ENCODE measurements around the gene STPG3.
"Not testable (repeated sequence)": the region's sequence is repeated elsewhere in the genome, so short reads cannot be mapped to it uniquely, and the experiment has no call there.

The STPG3 gene

DNA sequence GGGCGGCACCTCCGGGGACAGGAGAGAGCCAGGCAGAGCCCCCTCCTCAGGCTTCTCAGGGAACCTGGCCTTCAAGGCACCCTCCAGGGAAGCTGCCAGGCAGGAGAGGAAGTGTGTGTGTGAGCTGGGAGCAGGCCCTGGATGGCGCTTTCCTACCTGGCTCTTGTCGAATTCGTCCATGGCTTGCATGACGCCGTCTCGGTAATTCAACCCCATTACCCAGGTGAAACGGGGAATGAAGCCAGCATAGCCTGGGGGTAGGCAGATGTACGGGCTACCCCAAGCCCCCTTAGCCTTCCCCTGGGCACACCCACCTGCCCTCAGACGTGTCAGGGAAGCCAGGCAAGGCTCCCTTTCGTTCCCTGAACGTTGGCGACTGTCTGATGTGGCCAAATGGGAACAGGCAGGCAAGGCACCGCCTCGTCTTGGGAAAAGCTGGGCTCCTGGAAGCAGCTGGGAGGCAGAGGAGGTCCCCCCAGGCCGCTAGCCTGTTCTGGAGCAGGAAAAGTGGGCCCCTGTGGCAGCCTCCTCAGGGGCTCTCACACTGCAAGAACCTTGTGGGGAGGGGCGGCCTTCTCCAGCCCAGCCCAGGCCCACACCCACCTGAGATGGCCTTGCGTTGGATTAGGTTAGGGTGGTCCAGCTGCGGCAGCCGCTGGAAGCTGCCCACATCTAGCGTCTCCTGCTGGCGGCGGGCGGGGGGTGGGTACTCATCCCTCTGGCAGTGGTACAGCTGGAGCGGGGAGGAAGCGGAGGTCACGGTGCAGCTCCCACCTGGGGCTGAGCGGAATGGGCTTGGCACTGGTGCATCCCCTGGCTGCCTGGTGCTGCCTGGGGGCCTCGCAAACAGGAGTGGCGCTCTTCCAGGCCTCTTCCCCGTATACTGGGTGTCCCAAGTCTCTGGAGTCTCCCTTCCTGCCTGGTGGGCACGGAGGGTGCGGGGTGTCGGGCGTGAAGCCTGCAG is 6.3 kb upstream of the STPG3 start:
- DNase-seq (ENCODE audit: low read depth in 2 of 2, low spot score in 1 of 2) = no peak

DNA sequence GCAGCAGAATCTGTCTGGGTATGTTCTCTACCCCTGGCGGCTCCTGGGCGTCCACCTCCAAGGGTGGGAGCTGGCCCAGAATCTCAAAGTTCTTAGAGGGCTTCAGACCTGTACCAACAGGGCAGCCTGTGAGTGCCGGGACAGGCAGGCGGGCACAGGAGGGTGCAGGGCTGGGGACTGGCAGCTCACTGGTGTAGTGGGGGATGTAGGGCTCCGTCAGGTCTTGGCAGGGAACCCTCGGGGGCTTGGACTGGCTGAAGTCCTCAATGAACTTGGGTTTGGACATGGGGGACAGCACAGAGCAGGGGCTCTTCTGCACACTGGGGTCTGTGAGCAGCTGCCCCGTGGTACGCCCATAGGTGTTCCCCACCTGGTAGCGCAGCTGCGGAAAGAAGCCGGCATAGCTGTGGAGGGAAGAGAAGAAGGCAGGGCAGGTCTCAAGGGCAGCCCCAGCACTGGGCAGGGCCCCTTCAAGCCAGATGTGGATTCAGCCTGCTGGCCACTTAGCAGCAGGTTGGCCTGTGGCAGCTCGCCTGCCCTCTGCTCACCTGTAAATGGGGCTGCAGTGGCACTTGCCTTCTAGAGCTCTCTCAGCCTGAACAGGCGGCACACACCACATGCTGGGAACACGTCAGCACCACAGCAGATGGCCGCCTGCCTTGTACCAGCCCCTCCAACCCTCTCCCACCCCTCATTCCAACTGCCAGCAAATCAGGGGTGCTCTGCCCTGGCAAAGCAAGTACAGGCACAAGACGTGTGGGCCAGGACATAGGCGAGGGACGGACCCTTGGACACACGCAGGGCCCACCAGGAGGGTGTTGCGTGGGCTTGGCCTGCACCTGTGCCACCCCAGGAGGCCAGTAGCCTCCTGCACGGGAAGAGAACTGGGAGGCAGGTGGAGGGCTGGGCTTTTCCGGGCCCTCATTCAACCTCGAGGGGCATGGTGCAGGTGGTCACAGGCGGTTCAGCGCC is 5.3 kb upstream of the STPG3 start:
- DNase-seq (ENCODE audit: low read depth in 2 of 2, low spot score in 1 of 2) = no peak

DNA sequence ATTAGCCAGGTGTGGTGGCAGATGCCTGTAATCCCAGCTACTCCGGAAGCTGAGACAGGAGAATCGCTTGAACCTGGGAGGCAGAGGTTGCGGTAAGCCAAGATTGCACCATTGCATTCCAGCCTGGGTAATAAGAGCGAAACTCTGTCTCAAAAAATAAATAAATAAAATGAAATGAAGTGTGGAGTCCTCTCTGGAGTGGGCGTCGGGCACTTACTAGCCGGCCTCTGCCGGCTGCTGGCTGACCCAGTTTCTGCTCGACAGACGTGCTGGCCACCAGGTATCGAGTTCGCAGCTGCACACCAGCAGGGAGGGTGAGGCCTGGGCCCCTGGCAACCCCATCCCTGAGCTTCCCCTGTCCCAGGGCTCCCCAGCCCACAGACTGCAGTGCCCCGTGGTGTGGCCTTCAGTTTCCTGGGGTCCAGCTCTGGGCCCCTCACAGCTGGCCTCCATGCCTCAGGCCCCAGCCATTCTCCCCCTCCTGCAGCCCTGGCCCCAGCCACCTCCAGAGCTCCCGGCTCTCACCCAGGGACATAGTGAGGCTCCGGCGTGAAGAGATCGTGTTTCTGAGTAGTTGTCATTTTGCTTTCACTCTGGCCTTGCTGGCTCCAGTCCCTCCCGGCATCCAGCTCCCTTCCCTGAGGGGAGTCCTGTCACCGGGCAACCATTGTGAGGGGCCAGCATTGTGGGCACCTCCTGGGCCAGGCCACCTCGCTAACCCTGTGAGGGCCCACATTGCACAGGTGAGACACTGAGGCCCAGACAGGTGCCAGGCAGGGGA is 3.8 kb upstream of the STPG3 start:
- DNase-seq (ENCODE audit: low read depth in 2 of 2, low spot score in 1 of 2) = no peak

DNA sequence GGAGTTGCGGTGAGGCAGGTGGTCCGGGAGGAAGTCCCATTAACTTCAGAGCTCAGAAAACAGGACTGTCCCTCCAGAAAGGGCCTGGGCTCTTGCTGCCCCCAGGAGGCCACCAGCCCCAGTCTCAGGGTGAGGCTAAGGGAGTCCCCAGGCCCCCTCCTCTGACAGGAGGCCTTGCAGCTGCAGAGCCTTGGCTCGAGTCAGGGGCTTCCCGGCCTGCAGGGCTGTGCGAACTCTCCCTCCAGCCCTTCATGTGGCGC is 3.2 kb upstream of the STPG3 start:
- DNase-seq (ENCODE audit: low read depth in 2 of 2, low spot score in 1 of 2) = no peak

DNA sequence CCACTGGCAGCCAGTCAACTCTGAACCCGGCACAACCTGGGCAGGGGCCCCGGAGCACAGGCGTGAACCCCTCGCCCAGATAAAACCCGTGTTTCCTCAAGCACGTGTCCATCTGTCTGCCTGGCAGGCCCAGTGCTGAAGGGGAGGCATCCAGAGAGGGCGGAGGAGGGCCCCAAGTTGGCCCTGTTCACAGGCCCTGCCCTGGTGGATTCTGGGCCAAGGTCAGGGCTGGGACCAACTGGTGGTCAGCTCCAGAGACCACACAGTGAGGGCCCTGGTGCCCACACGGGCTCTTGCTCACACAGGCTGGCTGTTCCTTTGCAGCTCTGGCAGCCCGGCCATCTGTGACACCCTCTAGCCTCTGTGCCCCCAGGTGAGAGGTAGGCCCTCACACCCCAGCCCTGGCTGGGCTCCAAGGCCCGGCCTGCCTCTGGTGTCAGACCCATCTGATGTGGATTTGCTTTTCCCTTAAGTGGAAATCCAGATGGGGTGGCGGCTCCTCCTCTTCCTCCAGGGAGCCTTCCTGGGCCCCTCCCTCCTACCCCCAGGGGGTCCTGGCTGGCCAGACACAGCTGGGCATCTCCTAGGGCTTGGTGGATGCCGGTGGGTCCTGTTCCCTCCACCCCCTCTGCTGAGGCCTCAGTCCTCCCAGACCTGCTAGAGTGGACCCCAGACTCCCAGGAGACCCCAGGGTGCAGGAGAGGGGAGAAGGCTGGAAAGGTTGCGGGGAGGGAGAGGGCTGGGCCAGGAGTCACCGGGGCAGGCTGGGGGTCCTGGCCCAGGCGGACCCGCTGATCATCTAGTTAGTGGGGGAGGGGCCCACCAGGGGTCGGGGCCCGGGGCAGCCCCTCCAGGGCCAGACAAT is 525 bp upstream of the STPG3 start:
- DNase-seq (ENCODE audit: low read depth in 2 of 2, low spot score in 1 of 2) = no peak

DNA sequence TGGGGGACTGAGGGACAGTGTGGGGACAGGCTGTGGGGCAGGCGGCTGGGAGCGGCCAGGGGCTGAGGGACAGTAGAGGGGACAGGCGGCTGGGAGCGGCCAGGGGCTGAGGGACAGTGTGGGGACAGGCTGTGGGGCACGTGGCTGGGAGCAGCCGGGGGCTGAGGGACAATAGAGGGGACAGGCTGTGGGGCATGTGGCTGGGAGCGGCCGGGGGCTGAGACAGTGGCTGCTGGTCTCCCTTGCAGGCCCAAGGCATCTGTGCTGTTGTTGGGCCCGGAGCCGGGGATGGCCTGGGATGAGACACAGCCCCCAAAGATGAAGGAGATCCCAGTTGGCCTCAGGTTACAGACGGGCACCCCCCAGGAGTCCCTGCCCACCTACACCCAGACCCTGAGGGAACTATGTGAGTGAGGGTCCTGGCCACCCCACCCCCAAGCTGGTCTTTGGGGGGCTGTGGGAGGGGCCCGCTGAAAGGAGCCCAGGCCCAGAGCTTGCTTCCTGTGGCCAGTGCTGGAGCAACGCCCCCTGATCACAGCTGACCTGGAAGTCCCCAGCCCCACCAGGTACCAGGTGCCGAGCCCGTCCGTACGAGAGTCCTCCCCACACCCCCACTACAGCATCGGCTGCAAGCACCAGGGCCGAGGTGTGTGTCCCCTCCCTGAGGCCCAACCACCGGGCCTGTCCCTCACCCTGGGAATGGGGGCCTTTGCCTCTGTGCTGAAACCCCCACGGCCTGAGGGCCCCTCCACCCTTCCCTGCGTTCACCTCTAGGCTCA is 593 bp downstream of the STPG3 start:
- DNase-seq (ENCODE audit: low read depth in 2 of 2, low spot score in 1 of 2) = no peak

DNA sequence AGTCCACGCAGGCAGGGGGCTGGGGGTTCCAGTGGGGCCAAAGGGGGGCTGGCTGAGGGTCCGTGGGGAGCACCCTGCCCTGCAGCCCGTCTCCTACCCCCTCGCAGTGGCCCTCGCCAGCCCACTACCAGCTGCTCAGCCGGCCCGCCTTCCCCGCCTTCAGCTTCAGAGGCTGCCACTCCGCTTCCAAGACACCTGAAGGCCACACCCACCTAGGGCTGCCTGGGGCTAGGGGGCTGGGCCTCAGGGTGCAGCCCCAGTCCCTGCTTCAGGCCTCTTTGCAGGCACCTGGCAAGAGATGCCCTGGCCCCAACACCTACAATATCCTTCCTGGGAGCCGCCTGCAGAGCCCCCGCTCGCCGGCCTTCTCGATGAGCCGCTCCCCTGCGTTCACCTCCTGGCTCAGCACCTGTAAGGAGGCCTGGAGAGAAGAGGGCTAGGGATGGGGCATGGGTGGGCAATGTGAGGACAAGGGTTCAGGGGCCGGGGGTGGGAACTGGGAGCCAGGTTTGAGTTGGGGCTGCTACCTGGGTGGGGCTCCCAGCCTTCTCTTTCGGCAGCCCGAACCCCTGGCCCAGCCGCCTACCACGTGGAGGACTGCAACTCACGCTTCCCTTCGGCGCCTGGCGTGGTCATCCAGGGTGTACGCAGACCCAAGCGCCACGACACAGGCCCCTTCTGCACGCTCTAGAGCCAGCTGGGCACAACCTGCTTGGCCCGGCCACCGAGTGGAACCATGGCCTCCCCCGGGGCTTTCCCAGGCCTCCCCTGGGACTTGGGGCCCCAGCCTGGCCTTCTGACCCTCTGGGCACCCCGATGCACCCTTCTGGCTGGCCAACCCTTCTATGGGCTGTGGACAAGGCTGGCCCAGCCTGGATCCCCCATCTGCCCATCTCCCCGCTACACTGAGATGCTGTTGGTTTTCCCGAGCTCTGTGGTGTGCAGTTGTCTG is 1.7 kb downstream of the STPG3 start:
- DNase-seq (ENCODE audit: low read depth in 2 of 2, low spot score in 1 of 2) = no peak

DNA sequence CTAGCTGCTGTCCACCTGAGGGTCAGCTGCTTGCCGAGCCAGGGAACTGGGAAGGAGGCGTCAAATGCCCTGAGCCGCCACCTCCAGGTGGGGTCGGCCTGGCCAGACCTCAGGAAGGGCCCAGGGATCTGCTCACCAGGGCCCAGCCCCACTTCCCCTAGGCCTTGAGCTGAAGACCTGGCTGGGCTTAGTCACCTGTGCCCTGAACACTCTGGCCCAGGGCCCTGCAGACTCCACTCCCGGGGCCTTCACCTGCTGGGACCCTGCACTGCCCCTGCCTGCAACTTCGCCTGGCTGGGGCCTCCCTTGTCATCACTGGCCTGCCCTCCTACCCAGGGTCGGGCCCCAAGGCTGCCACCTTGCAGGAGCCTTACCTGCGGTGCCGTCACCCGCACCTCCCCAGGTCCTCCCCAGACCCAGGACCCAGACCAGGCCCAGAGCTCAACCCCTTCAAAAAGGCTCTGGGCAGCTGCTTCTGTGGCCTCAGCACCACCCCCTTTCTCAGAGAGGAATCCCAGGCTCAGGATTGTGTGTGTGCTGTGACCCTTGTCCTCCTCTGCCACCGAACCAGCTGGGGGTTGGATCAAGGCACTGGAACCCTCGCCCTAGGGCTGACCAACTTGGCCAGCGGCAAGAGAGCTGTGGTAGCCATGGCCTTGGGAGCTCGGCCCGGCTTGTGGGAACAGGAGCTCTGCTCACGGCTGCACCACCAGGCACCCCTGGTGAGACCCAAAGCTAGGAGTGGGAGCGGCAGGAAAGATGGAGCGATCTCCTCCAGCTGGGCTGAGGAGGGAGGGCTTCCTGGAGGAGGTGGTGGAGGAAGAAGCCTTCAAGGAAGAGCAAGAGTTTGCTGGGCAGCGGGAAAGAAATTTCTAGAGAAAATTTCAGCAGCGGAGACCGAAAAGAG is 2.9 kb downstream of the STPG3 start:
- no peak for DNase-seq (ENCODE audit: low read depth in 2 of 2, low spot score in 1 of 2)

DNA sequence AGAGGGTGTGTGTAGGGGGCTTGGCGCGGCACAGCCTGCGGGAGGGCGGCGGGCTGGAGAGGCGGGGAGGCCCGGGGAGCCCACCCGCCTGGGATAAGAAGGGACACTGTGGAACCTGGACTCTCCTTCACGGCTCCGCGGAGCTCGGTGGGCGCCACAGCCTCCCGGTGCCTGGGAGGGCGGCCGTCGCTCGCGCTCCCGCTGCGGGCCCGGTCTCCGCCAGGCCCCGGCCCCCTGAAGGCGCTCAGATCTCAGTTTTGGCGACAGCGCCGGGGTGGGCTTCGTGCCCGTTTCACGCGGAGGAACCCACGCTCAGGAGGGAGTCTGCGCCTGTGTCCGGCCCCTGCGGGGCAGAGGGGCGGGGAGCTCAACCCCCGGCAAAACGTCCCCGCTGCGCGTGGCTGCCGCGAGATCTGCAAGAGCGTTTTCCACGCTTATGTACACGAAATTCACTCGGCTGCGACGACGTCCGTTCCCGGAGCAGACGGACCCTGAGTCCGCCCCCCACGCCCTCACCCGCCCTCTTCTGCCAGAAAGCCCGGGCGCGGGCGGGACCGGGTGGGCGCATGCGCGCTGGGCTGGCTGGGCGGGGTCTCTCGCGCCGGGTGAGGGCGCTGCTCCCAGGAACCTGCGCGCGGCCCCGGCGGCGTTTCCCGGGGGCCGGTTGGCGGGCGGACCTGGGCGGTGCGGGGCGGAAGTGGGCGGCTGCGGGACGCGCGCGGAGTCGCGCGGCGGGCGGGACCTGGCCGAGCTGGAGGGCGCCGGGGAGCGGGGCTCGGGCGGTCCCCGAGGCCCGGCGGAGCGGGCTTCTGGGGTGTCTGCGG is 3.8 kb downstream of the STPG3 start, which contains the start of gene NELFB:
TSS of gene NELFB (plus strand) at position 704 of the 824 bp plus-strand sequence.
- peak; percentile 94 to 96 for DNase-seq (ENCODE audit: low read depth in 2 of 2, low spot score in 1 of 2)

DNA sequence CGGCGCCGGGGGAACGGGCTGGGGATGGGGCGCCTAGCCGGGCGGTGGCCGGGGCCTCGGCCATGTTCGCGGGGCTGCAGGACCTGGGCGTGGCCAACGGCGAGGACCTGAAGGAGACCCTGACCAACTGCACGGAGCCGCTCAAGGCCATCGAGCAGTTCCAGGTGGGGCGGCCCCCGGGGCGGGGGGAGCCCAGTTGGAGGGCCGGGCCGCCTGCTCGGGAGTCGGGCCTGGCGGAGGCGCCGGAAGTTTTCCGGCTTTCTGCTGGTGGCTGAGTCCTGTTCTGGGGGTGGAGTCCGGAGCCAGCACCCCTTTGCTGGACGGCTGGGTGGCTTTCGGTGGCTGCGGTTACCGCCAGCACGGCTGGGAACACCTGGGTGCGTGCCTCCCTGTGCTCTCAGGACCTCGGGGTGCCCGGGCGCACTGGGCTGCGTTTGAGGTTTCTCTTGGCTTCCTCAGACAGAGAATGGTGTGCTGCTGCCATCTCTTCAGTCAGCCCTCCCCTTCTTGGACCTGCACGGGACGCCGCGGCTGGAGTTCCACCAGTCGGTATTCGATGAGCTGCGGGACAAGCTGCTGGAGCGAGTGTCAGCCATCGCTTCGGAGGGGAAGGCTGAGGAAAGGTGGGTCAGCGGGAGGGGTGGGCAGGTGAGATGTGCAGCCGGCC is 4.5 kb downstream of the STPG3 start:
- DNase-seq (ENCODE audit: low read depth in 2 of 2, low spot score in 1 of 2) = no peak

DNA sequence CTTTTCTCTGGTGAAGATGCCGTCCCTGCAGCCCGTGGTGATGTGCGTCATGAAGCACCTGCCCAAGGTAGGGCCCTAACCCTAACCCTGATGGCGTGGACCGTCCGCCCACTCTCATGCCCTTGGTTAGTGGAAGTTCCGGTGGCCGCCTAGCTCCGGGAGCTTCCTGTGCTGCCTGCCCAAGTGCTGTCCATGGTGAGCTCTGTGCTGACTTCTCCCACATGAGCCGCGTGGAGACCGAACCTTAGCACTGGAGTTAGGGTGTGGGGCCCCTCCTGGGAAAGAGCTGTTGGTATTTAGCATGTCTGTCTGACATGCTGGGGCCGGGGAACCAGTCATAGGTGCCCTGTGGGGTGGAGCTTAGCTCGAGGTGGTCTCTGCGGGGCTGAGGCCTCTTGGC is 5.3 kb downstream of the STPG3 start:
- DNase-seq (ENCODE audit: low read depth in 2 of 2, low spot score in 1 of 2) = no peak

DNA sequence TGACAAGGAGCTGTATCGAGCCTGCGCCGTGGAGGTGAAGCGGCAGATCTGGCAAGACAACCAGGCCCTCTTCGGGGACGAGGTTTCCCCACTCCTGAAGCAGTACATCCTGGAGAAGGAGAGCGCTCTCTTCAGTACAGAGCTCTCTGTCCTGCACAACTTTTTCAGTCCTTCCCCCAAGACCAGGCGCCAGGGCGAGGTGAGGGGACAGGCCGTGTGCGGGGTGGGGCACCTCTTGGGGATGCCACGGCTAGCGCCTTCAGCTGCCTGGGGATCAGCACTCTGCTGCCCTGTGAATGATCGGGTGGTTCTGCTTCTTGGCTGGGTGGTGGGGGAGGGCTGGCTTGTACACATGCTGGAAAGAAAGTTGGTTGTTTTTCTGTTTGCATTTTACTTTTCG is 5.8 kb downstream of the STPG3 start:
- no peak for DNase-seq (ENCODE audit: low read depth in 2 of 2, low spot score in 1 of 2)

DNA sequence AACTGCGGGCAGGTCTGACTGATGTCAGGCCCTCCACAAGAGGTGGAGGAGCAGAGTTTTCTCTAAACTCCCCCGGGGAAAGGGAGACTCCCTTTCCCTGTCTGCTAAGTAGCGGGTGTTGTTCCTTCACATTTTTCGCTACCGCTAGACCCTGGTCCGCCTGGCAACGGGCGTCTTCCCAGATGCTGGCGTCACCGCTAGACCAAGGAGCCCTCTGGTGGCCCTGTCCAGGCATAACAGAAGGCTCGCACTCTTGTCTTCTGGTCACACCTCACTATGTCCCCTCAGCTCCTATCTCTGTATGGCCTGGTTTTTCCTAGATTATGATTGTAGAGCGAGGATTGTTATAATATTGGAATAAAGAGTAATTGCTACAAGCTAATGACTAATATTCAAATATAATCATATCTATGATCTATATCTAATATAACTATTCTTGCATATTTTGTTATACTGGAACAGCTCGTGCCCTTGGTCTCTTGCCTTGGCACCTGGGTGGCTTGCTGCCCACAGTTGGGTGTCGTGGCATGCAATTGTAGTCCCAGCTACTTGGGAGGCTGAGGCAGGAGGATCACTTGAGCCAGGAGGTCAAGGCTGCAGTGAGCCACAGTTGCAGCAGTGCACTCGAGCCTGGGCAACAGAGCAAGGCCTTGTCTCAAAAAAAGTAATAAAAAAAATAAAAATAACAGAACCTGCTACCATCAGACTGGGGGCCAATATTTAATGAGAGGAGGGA is 11.3 kb downstream of the STPG3 start:
- not testable (repeated sequence) for DNase-seq (ENCODE audit: low read depth in 2 of 2, low spot score in 1 of 2)

DNA sequence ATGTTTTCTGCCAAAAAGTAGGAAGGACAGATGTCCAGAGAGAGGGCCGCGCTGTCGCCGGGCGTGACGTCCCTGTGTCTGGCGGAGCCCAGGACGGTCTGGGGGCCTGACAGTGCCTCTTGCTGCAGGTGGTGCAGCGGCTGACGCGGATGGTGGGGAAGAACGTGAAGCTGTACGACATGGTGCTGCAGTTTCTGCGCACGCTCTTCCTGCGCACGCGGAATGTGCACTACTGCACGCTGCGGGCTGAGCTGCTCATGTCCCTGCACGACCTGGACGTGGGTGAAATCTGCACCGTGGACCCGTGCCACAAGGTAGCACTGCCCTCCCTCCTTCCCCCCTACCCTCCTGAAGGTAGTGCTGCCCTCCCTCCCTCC is 11.8 kb downstream of the STPG3 start:
- DNase-seq (ENCODE audit: low read depth in 2 of 2, low spot score in 1 of 2) = no peak

DNA sequence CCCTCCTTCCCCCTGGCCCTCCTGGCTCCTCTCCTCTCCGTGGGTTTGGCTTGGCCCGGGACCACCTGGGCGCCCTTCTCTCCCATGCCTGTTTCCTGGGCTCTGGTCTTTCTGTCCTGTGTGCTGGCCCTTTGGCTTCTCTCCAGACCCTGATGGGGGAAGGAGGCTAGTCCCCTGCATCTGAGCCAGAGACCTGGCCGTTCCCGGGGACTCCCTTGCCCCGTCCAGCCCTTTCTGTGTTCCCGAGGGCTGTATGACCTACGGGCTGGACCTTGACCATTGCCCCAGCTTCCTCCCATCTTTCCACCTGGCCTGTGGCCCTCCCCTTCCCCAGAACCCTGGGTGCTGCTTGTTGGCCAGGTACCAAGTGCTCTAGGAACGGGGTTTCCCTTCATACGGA is 12.4 kb downstream of the STPG3 start:
- no peak for DNase-seq (ENCODE audit: low read depth in 2 of 2, low spot score in 1 of 2)
